Inferior parietal cortex (tissue), 1 donor: ENCODE data around the gene STEAP1B.

Experiments used
- DNase-seq: peaks from one replicate; pipeline ENCODE4 v3.0.0-alpha.2; 2016; ENCODE audit errors: extremely low spot score

The STEAP1B gene

DNA sequence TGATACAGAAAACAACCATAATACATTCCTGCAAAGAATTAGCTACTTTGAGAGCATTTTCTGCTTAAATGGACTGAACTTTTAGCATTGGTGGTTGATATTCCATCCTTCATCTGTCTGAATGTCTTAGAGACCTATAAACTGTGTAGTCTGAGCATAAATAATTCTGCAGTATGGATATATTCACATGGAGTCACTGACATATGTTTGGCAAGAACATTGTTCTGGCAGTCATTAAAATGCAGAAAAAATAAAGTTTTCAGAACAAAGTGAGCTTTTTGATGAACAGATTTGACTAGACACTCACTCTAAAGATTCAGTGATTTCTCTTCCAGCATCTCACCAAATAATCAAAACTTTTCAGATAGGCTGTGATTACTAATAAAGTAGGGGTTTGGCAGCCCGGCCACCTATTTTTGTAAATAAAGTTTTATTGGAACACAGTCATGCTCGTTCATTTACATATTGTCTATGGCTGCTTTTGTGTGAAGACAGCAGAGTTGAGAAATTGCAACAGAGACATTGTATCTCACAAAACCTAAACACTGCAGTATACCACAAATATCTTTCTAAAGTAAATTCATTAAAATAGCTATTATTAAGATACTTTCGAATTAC, 98.9 kb downstream of the STEAP1B start:
- no peak for DNase-seq

DNA sequence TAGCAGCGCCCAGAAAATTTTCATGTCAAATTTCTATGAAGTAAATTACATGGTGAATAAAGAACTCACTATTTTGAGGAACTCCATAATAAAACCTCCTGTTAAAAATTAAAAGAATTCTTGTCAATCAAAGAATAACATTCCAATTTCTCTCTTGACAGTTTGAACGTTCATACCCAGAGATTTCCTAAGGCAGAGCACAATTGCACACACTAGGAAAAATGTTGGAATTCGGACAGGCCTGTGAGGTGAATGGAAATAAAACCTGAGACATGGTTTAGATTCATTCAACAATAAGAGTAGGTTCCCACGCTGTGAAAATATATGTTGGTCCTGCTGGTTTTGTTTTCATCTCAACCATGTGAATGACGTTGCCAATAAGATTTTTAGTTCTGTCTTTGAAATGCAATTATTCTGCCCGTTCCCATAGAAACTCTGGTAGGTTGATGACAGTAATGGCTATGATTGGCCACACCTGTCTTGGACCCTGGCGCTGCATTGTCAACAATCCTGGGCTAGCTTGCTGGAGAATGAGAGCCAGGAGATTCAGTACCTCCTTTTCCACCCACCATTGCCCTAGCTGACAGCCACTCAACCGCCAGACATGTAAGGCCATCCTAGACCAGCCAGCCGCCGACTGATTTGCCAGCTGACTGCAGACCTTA, 99.7 kb downstream of the STEAP1B start:
- no peak for DNase-seq

DNA sequence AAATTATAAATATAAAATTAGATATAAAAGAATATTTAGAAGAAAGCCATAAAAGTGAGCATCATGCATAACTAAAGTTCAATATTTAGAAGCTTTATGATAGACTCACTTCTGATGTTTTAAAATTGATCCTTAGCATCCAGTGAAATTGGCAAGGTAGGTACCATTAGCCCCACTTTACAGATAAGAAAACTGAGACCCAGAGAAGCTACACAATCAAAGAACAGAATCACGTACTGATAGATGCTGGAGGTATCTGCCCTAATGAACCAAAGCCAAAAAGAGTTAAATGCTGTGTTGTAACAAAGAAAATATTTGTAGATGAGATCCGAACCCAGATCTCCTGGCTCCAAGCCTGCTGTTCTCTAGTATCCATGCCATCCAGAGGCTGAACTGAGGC, 100.4 kb downstream of the STEAP1B start:
- no peak for DNase-seq

DNA sequence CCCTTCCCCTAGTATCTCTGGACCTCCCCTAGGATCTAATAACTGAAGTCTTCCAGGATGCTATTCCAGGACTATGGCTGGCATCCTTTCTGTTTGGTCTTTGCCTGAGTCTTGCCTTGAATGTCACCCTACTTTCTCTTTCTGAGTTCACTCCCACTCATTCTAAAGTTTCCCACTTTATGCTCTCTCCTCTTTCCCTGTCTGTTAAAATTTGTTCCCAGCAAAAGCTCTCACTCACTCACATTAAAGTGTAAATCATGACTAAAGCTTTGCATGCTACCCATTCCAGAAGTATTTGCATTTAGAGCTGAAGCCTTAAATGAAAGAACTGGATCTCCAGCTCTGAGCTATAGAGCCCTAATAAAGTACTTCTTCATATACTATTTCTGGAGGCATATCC, 100.9 kb downstream of the STEAP1B start:
- DNase-seq = no peak

DNA sequence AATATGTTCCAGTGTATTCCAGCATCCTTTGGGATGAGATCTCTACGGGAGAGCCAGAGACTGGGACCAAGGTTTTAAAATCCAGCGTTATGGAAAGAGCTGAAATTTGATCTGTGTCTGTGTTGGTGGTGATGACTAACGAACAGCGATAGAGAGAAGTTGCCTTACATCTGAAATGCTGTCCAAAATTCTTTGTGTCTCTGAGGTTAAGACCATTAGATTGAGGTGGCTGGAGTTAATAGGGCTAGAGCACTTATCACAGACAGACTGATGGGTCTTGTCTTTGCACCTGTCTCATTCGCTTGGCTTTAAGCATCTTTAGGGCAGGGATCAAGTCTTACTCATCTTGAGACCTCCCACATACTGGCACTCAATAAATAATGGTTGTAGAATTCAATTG, 102.0 kb downstream of the STEAP1B start:
- DNase-seq = no peak

DNA sequence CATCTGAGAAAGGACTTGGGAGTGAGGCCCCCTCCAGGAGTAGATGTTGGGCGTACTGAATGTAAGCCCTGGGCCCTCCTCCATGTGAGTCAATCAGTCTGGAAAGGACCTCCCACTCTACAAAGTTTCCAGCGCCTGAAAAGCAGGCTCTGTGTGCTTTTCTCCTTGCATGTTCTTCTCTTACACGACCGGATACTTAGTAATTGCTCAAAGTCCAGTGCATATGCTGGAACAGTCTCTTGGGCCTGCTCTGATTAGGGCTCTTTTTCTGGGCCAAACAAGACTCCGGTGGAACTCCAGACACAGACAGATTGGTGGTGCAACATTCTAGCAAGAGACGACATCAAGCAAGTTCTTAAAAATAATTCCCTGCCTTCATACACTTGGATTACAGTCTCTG, 104.8 kb downstream of the STEAP1B start:
- DNase-seq = no peak

DNA sequence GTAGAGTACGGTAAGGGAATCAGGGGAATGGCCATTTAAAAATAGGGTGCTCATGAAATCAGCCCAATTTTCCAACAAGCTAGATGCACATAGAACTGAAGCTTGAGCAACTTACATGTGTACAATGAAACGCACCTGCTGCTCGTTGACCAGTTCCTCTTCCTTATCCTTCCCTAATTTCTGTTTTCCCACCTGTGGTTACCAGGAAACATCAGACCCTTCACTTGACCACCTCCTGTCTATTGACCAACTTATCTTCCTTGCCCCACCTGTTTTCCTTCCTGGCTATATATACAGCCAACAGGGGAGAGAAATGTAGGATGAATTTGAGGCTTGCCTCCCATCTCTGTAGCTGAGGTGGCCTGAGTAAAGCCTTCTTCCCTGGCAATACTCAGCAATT, 105.2 kb downstream of the STEAP1B start:
- DNase-seq = no peak

DNA sequence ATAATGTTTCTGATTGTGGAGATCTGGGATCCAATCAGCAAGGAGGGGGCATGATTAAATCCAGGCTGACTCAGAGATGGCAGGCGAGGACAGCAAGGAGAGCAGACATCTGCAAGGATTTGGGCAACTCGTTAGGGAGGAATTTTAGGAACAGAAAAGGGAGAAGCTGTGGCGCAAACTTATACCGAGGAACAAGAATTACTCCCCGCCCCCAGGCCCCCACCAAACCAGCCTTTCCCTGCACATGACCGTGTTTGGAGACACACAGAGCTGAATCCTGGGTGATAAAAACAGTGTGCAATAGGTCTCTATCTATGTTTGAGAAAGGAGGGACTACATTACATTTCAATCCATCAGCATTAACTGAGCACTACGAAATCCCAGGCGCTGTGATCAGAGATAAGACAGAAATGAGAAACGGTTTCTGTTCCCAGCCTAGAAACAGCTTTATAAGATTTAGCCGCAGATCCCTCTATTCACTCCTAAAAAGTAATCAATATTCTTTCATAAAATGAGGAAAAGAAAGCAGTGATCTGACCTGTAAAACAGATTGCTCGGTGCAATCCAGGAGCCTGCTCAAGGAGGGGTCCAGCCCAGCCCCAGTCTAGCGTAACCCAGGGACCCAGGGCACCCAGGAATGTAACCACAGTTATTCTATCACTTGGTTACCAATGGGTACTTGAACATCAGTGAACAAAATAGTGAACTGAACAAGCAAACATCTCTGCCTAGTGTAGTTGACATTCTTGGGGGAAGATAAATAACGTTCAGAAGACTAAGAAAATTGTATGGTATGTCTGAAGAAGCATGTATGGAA, 105.9 kb downstream of the STEAP1B start:
- no peak for DNase-seq

DNA sequence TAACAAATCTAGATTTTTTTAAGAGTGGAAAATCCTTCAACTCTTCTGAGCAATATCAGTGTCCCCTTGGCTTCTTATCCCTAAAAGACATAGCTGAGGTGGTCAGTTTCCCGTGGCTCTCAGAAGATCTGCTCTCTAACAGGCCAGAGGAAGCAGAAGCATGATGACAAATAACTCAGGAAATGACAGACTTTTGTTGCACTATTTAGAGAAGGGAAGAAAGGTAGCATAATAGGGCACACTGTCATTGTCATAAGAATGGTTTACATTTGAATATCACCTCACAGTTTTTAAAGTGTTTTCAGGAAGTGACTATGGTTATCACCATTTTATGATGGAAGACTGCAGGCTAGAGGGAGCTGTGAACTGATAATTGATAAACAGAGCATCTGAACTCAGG, 109.5 kb downstream of the STEAP1B start:
- no peak for DNase-seq

DNA sequence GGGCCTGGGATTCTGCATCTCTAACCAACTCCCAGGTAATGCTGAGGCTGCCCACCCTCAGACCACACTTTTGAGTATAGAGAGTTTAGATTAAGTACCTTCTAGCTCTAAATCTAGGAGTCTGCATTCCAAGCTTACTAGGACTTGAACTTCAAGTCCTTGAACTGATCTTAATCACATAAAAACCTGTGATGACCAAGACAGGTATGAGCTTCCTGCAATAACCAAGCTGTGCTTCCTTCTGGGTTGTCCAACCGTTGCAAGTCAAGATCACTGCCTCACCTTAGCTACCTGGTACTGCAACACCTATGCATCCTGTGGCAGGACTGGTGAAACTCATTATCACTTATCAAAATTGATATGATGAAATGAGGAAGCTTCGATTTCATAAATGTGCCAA, 110.1 kb downstream of the STEAP1B start:
- DNase-seq = no peak

DNA sequence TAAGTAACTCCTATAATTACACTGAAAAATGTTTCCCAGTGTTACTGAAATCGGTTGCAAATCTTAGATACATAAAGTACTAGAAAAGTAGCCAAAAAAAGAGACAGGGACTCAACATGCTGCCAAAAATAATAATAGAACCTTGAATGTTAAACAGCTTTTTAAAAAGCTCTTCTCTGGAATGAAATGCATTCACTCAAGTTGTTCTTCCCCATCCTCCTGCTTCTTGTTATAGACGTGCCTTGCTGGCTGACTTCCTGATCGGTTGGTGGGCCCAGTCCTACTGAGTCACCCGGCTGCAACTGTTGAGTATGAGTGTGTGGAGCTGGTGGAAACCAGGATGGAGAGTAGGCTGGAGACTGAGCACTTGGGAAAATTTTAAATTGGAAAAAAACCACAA, 112.4 kb downstream of the STEAP1B start:
- peak; percentile 61 for DNase-seq

DNA sequence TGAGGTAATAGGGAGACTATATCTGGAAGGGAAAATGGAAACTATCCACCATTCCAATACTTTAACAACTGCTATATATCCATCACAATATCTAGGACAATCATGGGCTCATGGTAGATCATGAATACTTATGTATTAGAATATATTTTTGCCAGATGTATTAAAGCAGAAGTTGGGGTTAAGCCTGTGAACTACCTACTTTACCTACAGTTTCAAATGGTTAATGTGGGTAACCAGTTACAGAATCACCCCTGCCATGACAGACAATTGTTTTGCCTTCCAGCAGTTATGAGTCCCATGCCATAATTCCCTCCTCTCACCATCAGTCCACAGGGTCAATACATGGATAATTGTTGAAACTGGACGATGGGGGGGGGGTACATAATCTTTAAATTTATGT, 113.1 kb downstream of the STEAP1B start:
- no peak for DNase-seq

DNA sequence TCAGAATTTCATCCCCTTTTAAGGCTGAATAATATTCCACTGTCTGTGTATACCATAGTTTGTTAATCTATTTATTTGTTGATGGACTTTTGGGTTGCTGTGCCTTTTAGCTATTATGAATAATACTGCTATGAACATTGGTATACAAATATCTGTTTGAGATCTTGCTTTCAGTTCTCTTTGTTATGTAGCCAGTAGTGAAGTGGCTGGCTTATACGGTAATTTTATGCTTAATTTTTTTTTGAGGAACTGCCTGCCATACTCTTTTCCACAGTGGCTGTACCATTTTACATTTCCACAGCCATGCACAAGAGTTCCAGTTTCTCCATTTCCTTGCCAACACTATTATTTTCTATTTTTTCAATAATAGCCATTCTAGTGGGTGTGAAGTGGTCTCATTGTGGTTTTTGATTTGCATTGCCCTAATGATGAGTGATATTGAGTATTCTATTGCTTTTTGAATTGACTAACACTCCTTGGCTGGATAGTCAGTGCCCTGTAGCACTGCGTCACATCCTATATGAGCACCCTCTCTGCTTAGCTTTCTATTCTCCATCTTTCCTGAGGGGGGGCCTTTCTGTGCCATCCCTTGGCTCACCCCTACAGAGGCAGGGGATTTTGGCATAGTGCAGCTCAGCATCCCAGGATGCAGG, 113.7 kb downstream of the STEAP1B start:
- DNase-seq = no peak

DNA sequence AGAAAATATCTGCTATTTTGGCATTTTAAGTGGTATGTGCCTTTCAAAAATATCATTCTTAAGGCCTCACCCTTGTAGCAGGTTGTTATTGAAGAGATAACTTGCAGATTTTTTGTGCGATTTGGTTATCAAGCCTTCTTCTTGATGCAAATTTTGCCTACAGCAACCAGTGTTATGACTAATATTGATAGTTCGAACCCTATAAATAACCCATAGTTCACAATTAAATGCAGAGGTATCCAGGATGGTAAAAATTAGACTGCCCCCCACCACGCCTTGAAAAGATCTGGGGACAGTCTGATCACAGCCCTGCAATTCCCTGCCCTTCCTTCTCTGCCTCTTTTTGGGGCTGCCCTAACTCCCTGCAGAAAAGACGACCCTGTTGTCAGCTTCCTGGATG, 114.7 kb downstream of the STEAP1B start:
- no peak for DNase-seq

DNA sequence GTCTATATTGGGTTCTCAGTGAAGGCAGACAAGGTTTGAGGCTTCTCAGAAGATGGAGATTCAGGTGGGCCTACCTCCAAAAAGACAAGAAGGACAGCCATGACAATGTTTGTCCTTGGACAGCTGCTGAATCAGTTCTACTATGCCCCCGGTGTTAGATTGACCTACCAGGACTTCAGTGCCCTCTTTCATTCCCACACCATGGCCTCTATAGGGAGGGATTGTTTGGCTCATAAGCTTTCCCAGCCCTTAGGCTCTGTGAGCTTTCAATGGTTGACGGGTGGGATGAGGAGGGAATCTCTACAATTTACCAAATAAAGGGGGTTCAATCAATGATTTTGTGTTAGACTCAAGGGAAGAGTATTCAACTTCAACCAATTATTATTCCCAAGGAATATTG, 119.7 kb downstream of the STEAP1B start:
- no peak for DNase-seq

DNA sequence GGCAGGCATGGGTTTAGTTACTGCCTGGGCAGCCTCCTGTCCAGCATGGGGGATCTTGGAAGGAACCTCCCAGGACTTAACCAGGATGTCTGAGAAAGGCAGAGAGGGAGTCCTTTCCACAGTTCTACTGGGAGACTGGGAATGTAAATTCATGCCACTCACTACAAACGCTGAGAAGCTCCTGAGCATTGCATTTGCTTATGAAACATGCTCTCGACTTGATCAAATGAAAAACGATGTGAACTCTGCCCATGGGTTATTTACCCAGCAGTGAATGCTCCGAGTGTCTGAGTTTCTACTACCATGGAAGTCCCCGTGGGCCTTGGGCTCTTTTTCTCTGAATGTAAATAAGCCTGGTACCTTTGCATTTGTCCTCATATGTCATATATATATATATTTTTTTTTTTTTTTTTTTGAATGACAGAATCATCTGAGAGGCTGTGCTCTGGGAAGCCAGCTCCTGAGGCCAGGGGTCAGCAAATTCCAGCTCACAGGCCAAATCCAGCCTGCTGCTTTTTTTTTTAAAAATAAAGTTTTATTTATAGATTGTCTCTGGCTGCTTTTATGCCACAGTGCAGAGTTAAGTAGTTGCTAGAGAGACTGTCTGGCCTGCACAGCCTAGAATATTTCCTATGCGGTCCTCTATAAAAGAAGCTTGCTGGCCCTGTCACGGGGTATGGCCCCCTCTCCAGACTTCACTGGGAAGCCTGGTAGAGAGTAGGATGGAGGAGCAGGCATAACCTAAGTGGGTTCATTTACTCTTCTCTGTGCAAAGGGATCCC, 121.6 kb downstream of the STEAP1B start:
- DNase-seq = no peak

DNA sequence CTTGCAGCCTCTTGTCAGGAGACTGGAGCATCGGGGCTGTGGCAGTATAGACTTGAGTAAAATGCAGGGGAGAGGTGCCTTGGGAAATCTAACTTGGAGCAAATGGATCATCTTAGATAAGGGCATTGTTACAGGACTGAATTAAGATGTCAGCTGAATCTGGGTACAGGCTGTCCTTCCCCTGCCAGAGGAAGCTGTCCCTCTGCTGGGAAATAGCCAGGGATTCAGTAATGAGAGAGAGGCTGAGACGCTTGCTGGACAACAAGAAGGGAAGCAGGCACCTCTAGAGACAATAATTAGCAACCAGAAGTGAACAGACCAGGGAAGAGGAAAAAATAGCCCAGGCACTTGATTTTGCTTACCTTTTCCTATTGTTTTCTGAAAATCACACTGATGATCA, 122.3 kb downstream of the STEAP1B start:
- no peak for DNase-seq

DNA sequence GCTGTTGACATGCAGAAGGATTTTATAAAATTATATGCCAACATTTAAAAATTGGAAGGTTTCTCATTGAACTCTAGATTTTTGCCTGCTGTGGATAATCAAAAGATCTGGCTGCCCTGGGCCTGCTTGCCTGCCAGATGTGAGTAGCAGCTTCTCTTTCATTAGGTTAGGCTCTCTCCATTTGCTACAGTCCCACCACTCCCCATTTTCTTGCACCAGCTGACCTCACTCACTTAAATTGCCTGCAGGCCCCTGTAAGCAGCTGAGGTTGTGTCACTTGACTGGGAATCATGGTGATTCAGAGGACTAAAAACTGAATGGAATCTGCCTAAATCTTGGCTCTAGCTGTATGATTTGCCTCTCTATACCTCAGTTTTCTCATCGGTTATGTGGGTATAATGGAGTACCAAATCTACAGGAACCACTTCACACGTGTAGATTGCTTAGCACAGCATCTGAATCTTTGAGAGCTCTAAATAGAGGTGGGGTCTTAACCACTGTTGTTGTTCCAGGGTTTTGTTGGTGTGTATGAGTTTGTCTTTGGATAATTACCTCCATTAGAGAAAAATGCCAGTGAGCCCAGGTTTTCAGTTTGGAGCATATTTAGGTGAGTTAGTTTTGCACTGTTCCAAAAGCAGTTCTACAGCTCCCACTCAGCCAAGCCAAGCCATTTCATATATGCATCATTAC, 124.5 kb downstream of the STEAP1B start:
- no peak for DNase-seq

DNA sequence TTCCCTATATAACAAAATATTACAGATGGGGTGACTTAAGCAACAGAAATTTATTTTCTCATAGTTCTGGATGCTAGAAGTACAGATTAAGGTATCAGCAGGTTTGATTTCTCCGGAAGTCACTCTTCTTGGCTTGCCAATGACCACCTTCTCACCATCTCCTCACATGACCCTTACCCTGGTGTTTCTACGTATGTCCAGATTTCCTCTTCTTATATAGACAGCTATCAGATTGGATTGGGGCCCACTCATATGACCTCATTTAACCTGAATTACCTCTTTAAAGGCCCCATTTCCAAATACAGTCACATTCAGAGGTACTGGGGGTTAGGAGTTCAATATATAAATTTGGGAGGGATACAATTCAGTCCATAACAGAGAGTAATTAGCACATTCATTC, 126.1 kb downstream of the STEAP1B start:
- no peak for DNase-seq

DNA sequence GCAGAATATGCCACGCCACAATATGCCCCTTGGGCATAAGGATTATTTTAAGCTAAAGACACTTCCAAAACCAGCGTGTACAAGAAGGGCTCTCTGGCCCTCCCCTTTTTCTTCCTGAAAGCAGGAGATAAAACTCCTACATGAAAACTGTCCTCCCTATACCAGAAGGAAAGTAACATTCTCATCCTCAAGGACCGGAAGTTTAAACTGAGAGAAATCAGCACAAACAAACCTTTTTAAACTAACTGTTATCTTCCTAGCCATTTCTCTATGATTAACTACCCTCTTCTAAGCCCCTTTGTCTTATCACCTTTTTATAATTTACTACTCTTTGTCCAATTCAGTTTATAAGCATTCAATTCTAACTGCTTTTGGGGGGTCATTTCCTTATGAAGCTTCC, 126.6 kb downstream of the STEAP1B start:
- DNase-seq = no peak

DNA sequence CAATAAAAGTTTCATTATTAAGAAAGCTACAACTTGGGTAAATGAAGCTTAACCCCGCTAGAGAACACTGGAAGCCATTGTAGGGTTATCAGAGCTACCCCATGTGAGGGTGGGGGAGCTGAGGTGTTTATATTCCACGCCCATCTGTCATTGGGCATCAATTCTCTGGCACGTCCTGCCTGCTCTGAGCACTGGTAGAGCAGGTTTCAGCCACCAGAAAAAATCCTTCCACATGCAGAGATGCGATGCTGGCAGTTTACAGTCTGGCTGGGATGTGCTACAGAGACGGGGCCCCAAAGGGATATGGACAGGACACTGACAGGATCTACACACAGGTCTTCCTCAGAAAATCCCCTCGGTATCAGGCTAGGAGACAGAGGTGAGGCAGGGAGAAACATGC, 127.1 kb downstream of the STEAP1B start:
- DNase-seq = no peak
